ENCODE data around the gene TMEM154.

- TF ChIP-seq CTCF (IDR thresholded peaks at IDR 0.05), result no peak
- no peak for TF ChIP-seq POLR2A (IDR thresholded peaks at IDR 0.05)
Measured at GRCh38 chr4:152697284-152698088, 17.7 kb upstream of the TMEM154 start.
